Bronchial epithelial cell (primary cell): ENCODE measurements around the gene NAA10. TPM values are rescaled to one million over a fixed set of nuclear protein-coding genes. Genes with fewer than 3 reads are reported as not detected.

Experiments used
- DNase-seq: peaks from one replicate; pipeline ENCODE4 v3.0.0-alpha.2; 2010; ENCODE audit warnings: low read depth
- FAIRE-seq: peaks from 2 replicates; lab custom pipeline; 2011; peaks lifted over from hg19 to GRCh38; lab: Jason Lieb, UNC
- H3K27me3 ChIP-seq: 2 replicates; pipeline ENCODE4 v1.5.1; 2011; ENCODE audit warnings: low read length; ENCODE audit not compliant: control insufficient read depth, insufficient read depth
- H3K36me3 ChIP-seq: 2 replicates; pipeline ENCODE4 v1.5.1; 2011; ENCODE audit warnings: low read length; ENCODE audit not compliant: control insufficient read depth, insufficient read depth
- H3K4me3 ChIP-seq: 2 replicates; pipeline ENCODE4 v1.5.1; 2011; ENCODE audit warnings: mild to moderate bottlenecking, low read depth, low read length, control low read depth
- total RNA-seq: library from RNA; depleted of rRNA; stranded (reverse); fragments of >200 nt; gene quantifications from 2 replicates; pipeline ENCODE4 v1.2.1, GENCODE V29; 2014
- TF ChIP-seq, protein P1 (sequence below): IDR thresholded peaks from 2 replicates; pipeline ENCODE4 v1.5.1; 2011; ENCODE audit warnings: mild to moderate bottlenecking, moderate library complexity, low read length, control low read depth, inconsistent platforms; ENCODE audit not compliant: insufficient read depth, severe bottlenecking

NAA10 gene
- total RNA-seq, 1 donor from 2014 or later: 56.9 TPM

- Histone ChIP-seq H3K36me3 (peaks cover 3% of the 10 kb centered on the region), H3K27me3 (no peaks in the 10 kb centered on the region), H3K4me3 (no peak overlapping the region)
- DNase-seq: no peak
- TF ChIP-seq, protein P1, sequence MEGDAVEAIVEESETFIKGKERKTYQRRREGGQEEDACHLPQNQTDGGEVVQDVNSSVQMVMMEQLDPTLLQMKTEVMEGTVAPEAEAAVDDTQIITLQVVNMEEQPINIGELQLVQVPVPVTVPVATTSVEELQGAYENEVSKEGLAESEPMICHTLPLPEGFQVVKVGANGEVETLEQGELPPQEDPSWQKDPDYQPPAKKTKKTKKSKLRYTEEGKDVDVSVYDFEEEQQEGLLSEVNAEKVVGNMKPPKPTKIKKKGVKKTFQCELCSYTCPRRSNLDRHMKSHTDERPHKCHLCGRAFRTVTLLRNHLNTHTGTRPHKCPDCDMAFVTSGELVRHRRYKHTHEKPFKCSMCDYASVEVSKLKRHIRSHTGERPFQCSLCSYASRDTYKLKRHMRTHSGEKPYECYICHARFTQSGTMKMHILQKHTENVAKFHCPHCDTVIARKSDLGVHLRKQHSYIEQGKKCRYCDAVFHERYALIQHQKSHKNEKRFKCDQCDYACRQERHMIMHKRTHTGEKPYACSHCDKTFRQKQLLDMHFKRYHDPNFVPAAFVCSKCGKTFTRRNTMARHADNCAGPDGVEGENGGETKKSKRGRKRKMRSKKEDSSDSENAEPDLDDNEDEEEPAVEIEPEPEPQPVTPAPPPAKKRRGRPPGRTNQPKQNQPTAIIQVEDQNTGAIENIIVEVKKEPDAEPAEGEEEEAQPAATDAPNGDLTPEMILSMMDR: no peak
- no peak for FAIRE-seq
These were observed 32.8 kb upstream of the NAA10 start for GRCh38 chrX:153967536-153968224.

DNA sequence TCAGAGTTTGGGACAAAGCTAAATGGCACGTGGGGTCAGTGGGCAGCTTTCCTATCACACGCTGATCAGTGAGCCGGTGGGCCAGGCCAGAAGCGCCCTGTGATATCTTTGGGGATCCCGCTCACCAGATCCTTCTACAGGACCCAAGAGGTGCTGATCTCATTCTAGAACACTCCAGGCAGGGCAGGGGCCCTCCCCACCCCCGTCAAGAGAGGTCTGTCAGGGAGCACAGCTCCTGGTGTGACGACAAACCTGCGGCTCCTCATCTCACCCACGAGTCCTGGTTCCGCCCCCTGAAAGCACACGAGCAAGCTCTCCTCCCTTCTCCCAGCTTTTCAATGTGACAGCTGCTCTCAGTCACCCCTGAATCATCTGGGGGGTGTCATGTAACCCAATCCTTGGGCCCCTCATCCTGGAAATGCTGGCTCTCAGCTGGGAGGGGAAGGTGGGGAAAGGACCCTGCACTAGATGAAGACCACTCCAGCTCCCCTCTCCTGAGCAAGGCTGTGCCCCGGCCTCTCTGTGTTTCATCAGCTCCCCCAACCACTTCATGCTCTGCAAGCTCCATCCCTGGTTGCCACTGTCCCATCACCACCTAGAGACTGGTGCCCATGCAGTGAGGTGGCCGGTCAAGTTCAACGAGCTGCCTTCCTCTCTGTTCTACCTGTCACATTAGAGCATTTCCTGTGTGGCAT lies 32.2 kb upstream of the NAA10 start:
- Histone ChIP-seq H3K27me3 (no peaks in the 10 kb centered on the region), H3K36me3 (peaks cover 6% of the 10 kb centered on the region), H3K4me3 (no peak overlapping the region)
- TF ChIP-seq, protein P1: no peak
- FAIRE-seq: peak; percentile 18
- DNase-seq: no peak

- TF ChIP-seq, protein P1: no peak
- peaks cover 11% of the 10 kb centered on the region for H3K36me3 ChIP-seq
- no peaks in the 10 kb centered on the region for H3K27me3 ChIP-seq
- no peak overlapping the region for H3K4me3 ChIP-seq
- FAIRE-seq: no peak
- DNase-seq: no peak
These were observed 31.4 kb upstream of the NAA10 start for GRCh38 chrX:153966283-153966688.

DNA sequence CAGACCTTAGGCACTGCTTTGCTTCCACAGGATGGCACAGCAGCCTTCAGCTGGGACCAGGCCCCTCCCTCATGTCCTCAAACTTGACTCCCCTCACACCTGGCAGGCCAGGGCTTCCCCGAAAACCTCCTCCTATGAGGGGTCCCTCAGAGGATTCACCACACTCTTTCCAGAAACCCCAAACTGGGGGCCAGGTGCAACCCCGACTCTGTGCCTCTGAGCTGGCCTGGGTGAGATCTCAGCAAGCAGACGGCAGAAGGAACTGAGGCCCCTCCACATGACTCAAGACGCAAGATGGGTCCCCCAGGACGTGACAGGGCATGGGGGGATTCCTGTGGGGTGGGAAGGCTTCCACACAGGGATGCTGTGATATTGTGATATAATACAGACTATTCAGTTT lies 30.6 kb upstream of the NAA10 start:
- Histone ChIP-seq H3K36me3 (peaks cover 11% of the 10 kb centered on the region), H3K4me3 (no peak overlapping the region), H3K27me3 (no peaks in the 10 kb centered on the region)
- no peak for DNase-seq
- TF ChIP-seq, protein P1: no peak
- FAIRE-seq: no peak

DNA sequence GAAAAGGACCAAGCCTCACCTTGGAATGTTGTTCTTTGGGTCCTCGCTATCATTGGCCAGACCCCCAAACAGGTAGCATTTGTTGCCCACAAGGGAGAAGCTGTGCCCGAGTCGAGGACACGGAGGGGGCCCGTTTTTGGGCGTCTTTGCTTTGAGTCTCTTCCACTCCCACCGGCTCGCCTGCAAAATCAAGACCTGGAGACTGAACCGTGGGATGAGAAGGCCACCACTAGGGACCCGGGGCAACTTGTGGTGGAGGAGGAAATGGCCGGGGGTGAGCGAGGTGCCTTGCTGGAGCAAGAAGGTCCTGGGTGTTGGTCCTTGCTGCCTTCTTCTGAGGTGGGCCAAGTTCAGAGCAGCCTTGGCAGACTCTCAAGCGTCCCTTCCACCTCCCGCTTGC lies 29.3 kb upstream of the NAA10 start:
- FAIRE-seq (no peak), DNase-seq (no peak)
- H3K27me3 ChIP-seq: no peaks in the 10 kb centered on the region

More for the DNA sequence above, 29.3 kb upstream of the NAA10 start:
- H3K36me3 ChIP-seq: peaks cover 11% of the 10 kb centered on the region
- H3K4me3 ChIP-seq: no peak overlapping the region
- TF ChIP-seq, protein P1: no peak
